Fibroblast of lung (primary cell): Measurements from ENCODE around the gene PPARG.

Experiments
- EZH2 ChIP-seq: IDR thresholded peaks from 2 replicates; pipeline ENCODE4 v1.5.1; 2012; ENCODE audit warnings: low read length, control low read depth, mild to moderate bottlenecking; ENCODE audit errors: missing control alignments
- TF ChIP-seq, protein P1 (sequence below), 2 donors: IDR thresholded peaks in 1 of 2; conservative IDR thresholded peaks in 1 of 2; 1 replicate in 1 of 2; 2 replicates in 1 of 2; pipeline ENCODE4 v1.5.1; 2011 to 2012; ENCODE audit warnings: low read length in 2 of 2, control low read depth in 1 of 2, inconsistent platforms in 1 of 2, low read depth in 1 of 2, mild to moderate bottlenecking in 1 of 2

DNA sequence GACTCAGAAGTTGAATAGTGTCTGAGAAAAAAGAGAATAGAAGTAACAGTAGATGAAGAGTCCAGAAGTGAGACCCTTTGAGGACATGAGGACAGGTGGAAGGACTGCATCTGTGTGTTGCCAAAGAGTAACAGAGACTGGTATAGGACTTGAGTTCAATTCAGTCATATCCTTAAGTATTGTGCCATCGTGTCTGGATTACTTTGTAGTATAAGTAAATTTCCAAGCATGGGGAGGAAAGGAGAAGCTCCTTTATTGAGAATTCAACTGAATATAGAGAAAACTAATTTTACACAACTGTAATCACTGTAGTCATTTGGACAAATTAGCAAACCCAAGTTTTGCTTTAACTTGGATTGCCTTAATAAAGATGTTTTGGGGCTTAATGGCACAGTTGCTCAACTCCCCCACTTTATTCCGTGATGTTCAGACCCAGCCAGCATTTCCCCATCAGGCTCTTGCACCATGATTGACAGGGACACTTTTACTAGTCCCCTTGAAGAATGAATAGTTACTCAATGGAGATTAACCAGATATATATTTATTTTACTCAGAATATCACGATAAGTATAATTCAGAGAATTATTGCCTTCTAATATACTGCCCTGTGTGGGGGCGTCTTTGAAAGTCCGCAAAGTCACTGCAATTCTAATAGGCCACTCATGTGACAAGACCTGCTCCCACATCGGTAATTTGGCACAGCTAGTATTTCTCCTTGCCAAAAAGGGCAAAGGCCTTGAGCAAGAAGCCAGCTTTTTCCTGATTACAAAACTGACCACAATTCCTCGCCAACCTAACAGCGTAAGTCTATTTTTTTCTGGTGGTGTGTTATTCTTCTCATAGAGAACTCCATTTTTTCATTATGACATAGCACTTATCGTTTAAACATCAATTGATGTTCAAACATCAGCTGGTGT is 61.3 kb downstream of the PPARG start:
- TF ChIP-seq, protein P1, sequence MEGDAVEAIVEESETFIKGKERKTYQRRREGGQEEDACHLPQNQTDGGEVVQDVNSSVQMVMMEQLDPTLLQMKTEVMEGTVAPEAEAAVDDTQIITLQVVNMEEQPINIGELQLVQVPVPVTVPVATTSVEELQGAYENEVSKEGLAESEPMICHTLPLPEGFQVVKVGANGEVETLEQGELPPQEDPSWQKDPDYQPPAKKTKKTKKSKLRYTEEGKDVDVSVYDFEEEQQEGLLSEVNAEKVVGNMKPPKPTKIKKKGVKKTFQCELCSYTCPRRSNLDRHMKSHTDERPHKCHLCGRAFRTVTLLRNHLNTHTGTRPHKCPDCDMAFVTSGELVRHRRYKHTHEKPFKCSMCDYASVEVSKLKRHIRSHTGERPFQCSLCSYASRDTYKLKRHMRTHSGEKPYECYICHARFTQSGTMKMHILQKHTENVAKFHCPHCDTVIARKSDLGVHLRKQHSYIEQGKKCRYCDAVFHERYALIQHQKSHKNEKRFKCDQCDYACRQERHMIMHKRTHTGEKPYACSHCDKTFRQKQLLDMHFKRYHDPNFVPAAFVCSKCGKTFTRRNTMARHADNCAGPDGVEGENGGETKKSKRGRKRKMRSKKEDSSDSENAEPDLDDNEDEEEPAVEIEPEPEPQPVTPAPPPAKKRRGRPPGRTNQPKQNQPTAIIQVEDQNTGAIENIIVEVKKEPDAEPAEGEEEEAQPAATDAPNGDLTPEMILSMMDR (conservative IDR thresholded peaks at IDR 0.05 in 1 of 2, IDR thresholded peaks at IDR 0.05 in 1 of 2; ENCODE audit: low read depth in 1 of 2, low read length in 2 of 2) = no peak
- TF ChIP-seq EZH2 = no peak
